SK-MEL-5 (cell line): ENCODE results near the gene ZNG1A. TPM values are rescaled to one million over a fixed set of nuclear protein-coding genes. Genes with fewer than 3 reads are reported as not detected.
"Not testable (repeated sequence)": the region's sequence is repeated elsewhere in the genome, so short reads cannot be mapped to it uniquely, and the experiment has no call there.

Experiments used
- DNase-seq: peaks from one replicate; pipeline ENCODE4 v3.0.0-alpha.2; 2016; ENCODE audit warnings: low read depth, low spot score
- in situ Hi-C: cut with HindIII; loops from 2 replicates; pipeline ENCODE4 v1.10.0; 2016; ENCODE audit warnings: low sequenced_read_pairs, high pct_unique_total_duplicates, low pct_unique_long_range_greater_than_20kb
- total RNA-seq: library from RNA; depleted of rRNA; stranded (reverse); fragments of >200 nt; shearing (Covaris generic); gene quantifications from 2 replicates; pipeline ENCODE4 v1.2.3, GENCODE V29; 2014; rRNA removed

ZNG1A gene
- total RNA-seq, 1 experiment from 2014 or later: 10.5 TPM

DNA sequence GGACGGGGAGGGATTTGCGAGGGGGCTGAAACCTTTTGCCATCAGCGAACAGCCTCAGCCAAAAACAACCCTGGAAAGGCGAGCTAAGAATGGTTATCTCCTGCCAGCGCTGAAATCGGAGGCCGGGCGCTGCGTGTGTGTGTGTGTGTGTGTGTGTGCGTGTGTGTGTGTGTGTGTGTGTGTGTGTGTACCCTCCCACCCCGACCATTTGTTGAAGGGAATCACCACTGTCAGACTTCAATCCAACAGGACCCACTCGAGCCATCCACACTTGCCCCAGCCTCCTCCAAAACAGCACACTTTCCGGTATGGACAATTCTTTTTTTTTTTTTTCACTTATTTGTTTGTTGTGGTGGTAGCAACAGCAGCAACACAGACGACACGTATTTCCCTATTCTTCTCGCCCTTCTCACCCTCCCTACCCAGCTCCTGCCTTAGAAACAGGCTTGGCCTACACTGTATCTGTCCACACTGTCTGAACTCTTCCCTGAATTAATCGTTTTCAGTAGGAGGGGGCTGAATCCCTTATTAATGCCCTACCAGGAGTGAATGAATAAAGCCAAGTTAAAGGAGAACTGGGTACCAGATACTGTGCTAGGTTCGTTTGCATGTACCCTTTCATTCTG, 104.8 kb downstream of the ZNG1A start:
- DNase-seq, in situ Hi-C loops: not testable (repeated sequence)

- in situ Hi-C loops, DNase-seq: not testable (repeated sequence)
Observed at GRCh38 chr9:73076-73899, 105.6 kb downstream of the ZNG1A start.

Other genes with a start within 250 kb of the ZNG1A start
- gene WASHC1, start 149.6 kb downstream of the ZNG1A start, total RNA-seq: 10.0 and 11.7 TPM in 2 replicates
- gene FOXD4, start 60.6 kb downstream of the ZNG1A start, total RNA-seq: 0.08 and 0.26 TPM in 2 replicates
- 0.35 and 0.45 TPM in 2 replicates for gene DOCK8, start 35.8 kb upstream of the ZNG1A start, total RNA-seq